ENCODE data around the gene LSAMP.

LSAMP gene

GRCh38 chr3:115975353-115975752, 469.9 kb downstream of the LSAMP start:
- DNase-seq = no peak

GRCh38 chr3:115974940-115975339, 470.3 kb downstream of the LSAMP start:
- no peak for DNase-seq

GRCh38 chr3:115968871-115969270, 476.4 kb downstream of the LSAMP start:
- DNase-seq = no peak

- peak in 13 of 56 donors; percentile 1 to 32 (median 8) for DNase-seq
Observed at GRCh38 chr3:115961380-115961779, 483.9 kb downstream of the LSAMP start.

- DNase-seq = peak in 44 of 56 donors; percentile 1 to 86 (median 46)
Observed at GRCh38 chr3:115960799-115961198, 484.5 kb downstream of the LSAMP start.

GRCh38 chr3:115958526-115958925, 486.8 kb downstream of the LSAMP start:
- DNase-seq = no peak

- no peak for DNase-seq
Observed at GRCh38 chr3:115947325-115947724, 498.0 kb downstream of the LSAMP start.

GRCh38 chr3:115943579-115943978, 501.7 kb downstream of the LSAMP start:
- DNase-seq = no peak

GRCh38 chr3:115937054-115937453, 508.2 kb downstream of the LSAMP start:
- DNase-seq = no peak

GRCh38 chr3:115932807-115933206, 512.5 kb downstream of the LSAMP start:
- no peak for DNase-seq

- DNase-seq = no peak
Observed at GRCh38 chr3:115931581-115931980, 513.7 kb downstream of the LSAMP start.

GRCh38 chr3:115930922-115931321, 514.4 kb downstream of the LSAMP start:
- no peak for DNase-seq

GRCh38 chr3:115930168-115930567, 515.1 kb downstream of the LSAMP start:
- no peak for DNase-seq

- DNase-seq = no peak
Observed at GRCh38 chr3:115928376-115928775, 516.9 kb downstream of the LSAMP start.

GRCh38 chr3:115927197-115927596, 518.1 kb downstream of the LSAMP start:
- no peak for DNase-seq

- DNase-seq = no peak
Observed at GRCh38 chr3:115922681-115923347, 522.5 kb downstream of the LSAMP start.

- no peak for DNase-seq
Observed at GRCh38 chr3:115921711-115922110, 523.6 kb downstream of the LSAMP start.

- no peak for DNase-seq
Observed at GRCh38 chr3:115918900-115919299, 526.4 kb downstream of the LSAMP start.

- DNase-seq = no peak
Observed at GRCh38 chr3:115916866-115917265, 528.4 kb downstream of the LSAMP start.

GRCh38 chr3:115915061-115915460, 530.2 kb downstream of the LSAMP start:
- DNase-seq = no peak

GRCh38 chr3:115913069-115913686, 532.1 kb downstream of the LSAMP start:
- no peak for DNase-seq

- peak in 9 of 56 donors; percentile 1 to 31 (median 11) for DNase-seq
Observed at GRCh38 chr3:115912372-115912771, 532.9 kb downstream of the LSAMP start.

- DNase-seq = no peak
Observed at GRCh38 chr3:115905871-115906270, 539.4 kb downstream of the LSAMP start.
